Measurements from ENCODE around the gene ANAPC5.

GRCh38 chr12:121331248-121331647 is 21.0 kb downstream of the ANAPC5 start:
- TF ChIP-seq, protein P1, sequence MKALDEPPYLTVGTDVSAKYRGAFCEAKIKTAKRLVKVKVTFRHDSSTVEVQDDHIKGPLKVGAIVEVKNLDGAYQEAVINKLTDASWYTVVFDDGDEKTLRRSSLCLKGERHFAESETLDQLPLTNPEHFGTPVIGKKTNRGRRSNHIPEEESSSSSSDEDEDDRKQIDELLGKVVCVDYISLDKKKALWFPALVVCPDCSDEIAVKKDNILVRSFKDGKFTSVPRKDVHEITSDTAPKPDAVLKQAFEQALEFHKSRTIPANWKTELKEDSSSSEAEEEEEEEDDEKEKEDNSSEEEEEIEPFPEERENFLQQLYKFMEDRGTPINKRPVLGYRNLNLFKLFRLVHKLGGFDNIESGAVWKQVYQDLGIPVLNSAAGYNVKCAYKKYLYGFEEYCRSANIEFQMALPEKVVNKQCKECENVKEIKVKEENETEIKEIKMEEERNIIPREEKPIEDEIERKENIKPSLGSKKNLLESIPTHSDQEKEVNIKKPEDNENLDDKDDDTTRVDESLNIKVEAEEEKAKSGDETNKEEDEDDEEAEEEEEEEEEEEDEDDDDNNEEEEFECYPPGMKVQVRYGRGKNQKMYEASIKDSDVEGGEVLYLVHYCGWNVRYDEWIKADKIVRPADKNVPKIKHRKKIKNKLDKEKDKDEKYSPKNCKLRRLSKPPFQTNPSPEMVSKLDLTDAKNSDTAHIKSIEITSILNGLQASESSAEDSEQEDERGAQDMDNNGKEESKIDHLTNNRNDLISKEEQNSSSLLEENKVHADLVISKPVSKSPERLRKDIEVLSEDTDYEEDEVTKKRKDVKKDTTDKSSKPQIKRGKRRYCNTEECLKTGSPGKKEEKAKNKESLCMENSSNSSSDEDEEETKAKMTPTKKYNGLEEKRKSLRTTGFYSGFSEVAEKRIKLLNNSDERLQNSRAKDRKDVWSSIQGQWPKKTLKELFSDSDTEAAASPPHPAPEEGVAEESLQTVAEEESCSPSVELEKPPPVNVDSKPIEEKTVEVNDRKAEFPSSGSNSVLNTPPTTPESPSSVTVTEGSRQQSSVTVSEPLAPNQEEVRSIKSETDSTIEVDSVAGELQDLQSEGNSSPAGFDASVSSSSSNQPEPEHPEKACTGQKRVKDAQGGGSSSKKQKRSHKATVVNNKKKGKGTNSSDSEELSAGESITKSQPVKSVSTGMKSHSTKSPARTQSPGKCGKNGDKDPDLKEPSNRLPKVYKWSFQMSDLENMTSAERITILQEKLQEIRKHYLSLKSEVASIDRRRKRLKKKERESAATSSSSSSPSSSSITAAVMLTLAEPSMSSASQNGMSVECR (CRISPR knock-in tag; IDR thresholded peaks at IDR 0.05; ENCODE audit: borderline replicate concordance), result no peak
- TF ChIP-seq, protein P2, sequence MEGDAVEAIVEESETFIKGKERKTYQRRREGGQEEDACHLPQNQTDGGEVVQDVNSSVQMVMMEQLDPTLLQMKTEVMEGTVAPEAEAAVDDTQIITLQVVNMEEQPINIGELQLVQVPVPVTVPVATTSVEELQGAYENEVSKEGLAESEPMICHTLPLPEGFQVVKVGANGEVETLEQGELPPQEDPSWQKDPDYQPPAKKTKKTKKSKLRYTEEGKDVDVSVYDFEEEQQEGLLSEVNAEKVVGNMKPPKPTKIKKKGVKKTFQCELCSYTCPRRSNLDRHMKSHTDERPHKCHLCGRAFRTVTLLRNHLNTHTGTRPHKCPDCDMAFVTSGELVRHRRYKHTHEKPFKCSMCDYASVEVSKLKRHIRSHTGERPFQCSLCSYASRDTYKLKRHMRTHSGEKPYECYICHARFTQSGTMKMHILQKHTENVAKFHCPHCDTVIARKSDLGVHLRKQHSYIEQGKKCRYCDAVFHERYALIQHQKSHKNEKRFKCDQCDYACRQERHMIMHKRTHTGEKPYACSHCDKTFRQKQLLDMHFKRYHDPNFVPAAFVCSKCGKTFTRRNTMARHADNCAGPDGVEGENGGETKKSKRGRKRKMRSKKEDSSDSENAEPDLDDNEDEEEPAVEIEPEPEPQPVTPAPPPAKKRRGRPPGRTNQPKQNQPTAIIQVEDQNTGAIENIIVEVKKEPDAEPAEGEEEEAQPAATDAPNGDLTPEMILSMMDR (IDR thresholded peaks at IDR 0.05), result no peak
- TF ChIP-seq GABPB1 (CRISPR knock-in tag; IDR thresholded peaks at IDR 0.05) (no peak), CREM (CRISPR knock-in tag; IDR thresholded peaks at IDR 0.05) (no peak), ZNF138 (CRISPR knock-in tag; conservative IDR thresholded peaks at IDR 0.05) (no peak), NR2C2 (CRISPR knock-in tag; IDR thresholded peaks at IDR 0.05) (no peak), TEAD1 (CRISPR knock-in tag; IDR thresholded peaks at IDR 0.05) (no peak)
- TF ChIP-seq, protein P3, sequence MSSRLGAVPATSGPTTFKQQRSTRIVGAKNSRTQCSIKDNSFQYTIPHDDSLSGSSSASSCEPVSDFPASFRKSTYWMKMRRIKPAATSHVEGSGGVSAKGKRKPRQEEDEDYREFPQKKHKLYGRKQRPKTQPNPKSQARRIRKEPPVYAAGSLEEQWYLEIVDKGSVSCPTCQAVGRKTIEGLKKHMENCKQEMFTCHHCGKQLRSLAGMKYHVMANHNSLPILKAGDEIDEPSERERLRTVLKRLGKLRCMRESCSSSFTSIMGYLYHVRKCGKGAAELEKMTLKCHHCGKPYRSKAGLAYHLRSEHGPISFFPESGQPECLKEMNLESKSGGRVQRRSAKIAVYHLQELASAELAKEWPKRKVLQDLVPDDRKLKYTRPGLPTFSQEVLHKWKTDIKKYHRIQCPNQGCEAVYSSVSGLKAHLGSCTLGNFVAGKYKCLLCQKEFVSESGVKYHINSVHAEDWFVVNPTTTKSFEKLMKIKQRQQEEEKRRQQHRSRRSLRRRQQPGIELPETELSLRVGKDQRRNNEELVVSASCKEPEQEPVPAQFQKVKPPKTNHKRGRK (CRISPR knock-in tag; IDR thresholded peaks at IDR 0.05; ENCODE audit: borderline replicate concordance), result no peak
- TF ChIP-seq, protein P4, sequence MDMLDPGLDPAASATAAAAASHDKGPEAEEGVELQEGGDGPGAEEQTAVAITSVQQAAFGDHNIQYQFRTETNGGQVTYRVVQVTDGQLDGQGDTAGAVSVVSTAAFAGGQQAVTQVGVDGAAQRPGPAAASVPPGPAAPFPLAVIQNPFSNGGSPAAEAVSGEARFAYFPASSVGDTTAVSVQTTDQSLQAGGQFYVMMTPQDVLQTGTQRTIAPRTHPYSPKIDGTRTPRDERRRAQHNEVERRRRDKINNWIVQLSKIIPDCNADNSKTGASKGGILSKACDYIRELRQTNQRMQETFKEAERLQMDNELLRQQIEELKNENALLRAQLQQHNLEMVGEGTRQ (CRISPR knock-in tag; IDR thresholded peaks at IDR 0.05), result no peak
- TF ChIP-seq, protein P5, sequence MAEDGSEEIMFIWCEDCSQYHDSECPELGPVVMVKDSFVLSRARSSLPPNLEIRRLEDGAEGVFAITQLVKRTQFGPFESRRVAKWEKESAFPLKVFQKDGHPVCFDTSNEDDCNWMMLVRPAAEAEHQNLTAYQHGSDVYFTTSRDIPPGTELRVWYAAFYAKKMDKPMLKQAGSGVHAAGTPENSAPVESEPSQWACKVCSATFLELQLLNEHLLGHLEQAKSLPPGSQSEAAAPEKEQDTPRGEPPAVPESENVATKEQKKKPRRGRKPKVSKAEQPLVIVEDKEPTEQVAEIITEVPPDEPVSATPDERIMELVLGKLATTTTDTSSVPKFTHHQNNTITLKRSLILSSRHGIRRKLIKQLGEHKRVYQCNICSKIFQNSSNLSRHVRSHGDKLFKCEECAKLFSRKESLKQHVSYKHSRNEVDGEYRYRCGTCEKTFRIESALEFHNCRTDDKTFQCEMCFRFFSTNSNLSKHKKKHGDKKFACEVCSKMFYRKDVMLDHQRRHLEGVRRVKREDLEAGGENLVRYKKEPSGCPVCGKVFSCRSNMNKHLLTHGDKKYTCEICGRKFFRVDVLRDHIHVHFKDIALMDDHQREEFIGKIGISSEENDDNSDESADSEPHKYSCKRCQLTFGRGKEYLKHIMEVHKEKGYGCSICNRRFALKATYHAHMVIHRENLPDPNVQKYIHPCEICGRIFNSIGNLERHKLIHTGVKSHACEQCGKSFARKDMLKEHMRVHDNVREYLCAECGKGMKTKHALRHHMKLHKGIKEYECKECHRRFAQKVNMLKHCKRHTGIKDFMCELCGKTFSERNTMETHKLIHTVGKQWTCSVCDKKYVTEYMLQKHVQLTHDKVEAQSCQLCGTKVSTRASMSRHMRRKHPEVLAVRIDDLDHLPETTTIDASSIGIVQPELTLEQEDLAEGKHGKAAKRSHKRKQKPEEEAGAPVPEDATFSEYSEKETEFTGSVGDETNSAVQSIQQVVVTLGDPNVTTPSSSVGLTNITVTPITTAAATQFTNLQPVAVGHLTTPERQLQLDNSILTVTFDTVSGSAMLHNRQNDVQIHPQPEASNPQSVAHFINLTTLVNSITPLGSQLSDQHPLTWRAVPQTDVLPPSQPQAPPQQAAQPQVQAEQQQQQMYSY (CRISPR knock-in tag; IDR thresholded peaks at IDR 0.05), result no peak
